OCI-LY3 (cell line): ENCODE measurements around the gene S100B.

ENCODE experiments used
- EZH2phosphoT487 ChIP-seq: fragments of 200-600 bp; shearing (Covaris generic); IDR thresholded peaks from 2 replicates; pipeline ENCODE4 v1.6.1; 2018; ENCODE audit warnings: antibody characterized with exemption, mixed run types, low read depth
- TF ChIP-seq, protein P1 (sequence below): fragments of 200-600, 300-600 bp; sonication (generic); IDR thresholded peaks from 2 replicates; pipeline ENCODE4 v1.5.1; 2014; ENCODE audit warnings: antibody characterized with exemption, low read length, low read depth

GRCh38 chr21:46594276-46594675, 10.6 kb downstream of the S100B start:
- TF ChIP-seq, protein P1, sequence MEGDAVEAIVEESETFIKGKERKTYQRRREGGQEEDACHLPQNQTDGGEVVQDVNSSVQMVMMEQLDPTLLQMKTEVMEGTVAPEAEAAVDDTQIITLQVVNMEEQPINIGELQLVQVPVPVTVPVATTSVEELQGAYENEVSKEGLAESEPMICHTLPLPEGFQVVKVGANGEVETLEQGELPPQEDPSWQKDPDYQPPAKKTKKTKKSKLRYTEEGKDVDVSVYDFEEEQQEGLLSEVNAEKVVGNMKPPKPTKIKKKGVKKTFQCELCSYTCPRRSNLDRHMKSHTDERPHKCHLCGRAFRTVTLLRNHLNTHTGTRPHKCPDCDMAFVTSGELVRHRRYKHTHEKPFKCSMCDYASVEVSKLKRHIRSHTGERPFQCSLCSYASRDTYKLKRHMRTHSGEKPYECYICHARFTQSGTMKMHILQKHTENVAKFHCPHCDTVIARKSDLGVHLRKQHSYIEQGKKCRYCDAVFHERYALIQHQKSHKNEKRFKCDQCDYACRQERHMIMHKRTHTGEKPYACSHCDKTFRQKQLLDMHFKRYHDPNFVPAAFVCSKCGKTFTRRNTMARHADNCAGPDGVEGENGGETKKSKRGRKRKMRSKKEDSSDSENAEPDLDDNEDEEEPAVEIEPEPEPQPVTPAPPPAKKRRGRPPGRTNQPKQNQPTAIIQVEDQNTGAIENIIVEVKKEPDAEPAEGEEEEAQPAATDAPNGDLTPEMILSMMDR, result no peak
- no peak for TF ChIP-seq EZH2phosphoT487
